DOHH2 (cell line): Measurements from ENCODE around the gene PAPOLG.

ENCODE experiments used
- H3F3A ChIP-seq: fragments of 200-600 bp; sonication (generic), shearing (Covaris generic); 2 replicates; pipeline ENCODE4 v1.6.0; 2016; ENCODE audit warnings: antibody characterized with exemption, mild to moderate bottlenecking; ENCODE audit not compliant: control insufficient read depth, insufficient read depth
- H3K27ac ChIP-seq: fragments of 200-600 bp; sonication (generic); 2 replicates; pipeline ENCODE4 v1.5.1; 2014; ENCODE audit warnings: low read depth, mild to moderate bottlenecking, low read length, moderate library complexity
- H3K27me3 ChIP-seq: fragments of 200-600 bp; sonication (generic); 2 replicates; pipeline ENCODE4 v1.6.1; 2014; ENCODE audit warnings: mild to moderate bottlenecking, low read length, mixed read lengths; ENCODE audit not compliant: control insufficient read depth
- H3K36me3 ChIP-seq: fragments of 200-600 bp; sonication (generic); 2 replicates; pipeline ENCODE4 v1.6.1; 2014; ENCODE audit warnings: mild to moderate bottlenecking, low read length, moderate library complexity, mixed read lengths; ENCODE audit not compliant: control insufficient read depth
- H3K4me1 ChIP-seq: fragments of 200-600 bp; sonication (generic); 2 replicates; pipeline ENCODE4 v1.6.1; 2014; ENCODE audit warnings: mild to moderate bottlenecking, low read length, mixed read lengths; ENCODE audit not compliant: control insufficient read depth
- H3K4me2 ChIP-seq: fragments of 200-600 bp; sonication (generic); 2 replicates; pipeline ENCODE4 v1.6.0; 2014; ENCODE audit warnings: mild to moderate bottlenecking, low read length, moderate library complexity
- H3K4me3 ChIP-seq: fragments of 200-600 bp; sonication (generic); 2 replicates; pipeline ENCODE4 v1.5.1; 2014; ENCODE audit warnings: mild to moderate bottlenecking, low read length, mixed read lengths
- H3K79me2 ChIP-seq: fragments of 200-600 bp; sonication (generic); 2 replicates; pipeline ENCODE4 v1.6.1; 2014; ENCODE audit warnings: mild to moderate bottlenecking, low read length, mixed read lengths; ENCODE audit not compliant: control insufficient read depth
- H3K9me2 ChIP-seq: fragments of 200-600 bp; sonication (generic); replicated peaks from 2 replicates; pipeline ENCODE4 v1.6.1; 2014; ENCODE audit warnings: mild to moderate bottlenecking, low read length, mixed read lengths; ENCODE audit not compliant: control insufficient read depth
- H3K9me3 ChIP-seq: fragments of 200-600 bp; sonication (generic); 2 replicates; pipeline ENCODE4 v1.6.1; 2014; ENCODE audit warnings: antibody characterized with exemption, low read length, mixed read lengths; ENCODE audit not compliant: control insufficient read depth, insufficient read depth
- H4K20me1 ChIP-seq: fragments of 200-600 bp; sonication (generic); 2 replicates; pipeline ENCODE4 v1.6.0; 2014; ENCODE audit warnings: low read depth, mild to moderate bottlenecking, antibody characterized with exemption, low read length, moderate library complexity; ENCODE audit not compliant: control insufficient read depth, insufficient read depth
- CTCF ChIP-seq: fragments of 200-600 bp; sonication (generic); IDR thresholded peaks from one replicate; pipeline ENCODE4 v1.5.1; 2014; ENCODE audit warnings: antibody characterized with exemption, mild to moderate bottlenecking, low read depth, low read length; ENCODE audit not compliant: poor library complexity, severe bottlenecking
- EZH2phosphoT487 ChIP-seq: fragments of 200-600 bp; sonication (generic); IDR thresholded peaks from 2 replicates; pipeline ENCODE4 v1.6.1; 2017; ENCODE audit warnings: borderline replicate concordance, mild to moderate bottlenecking, antibody characterized with exemption, low read length, moderate library complexity, mixed read lengths

Gene PAPOLG

GRCh38 chr2:60820416-60821132, 64.5 kb downstream of the PAPOLG start:
- TF ChIP-seq EZH2phosphoT487 = no peak
- no peak for TF ChIP-seq CTCF
- H3F3A ChIP-seq = no peaks in the 10 kb centered on the region
- H3K79me2 ChIP-seq = no peaks in the 10 kb centered on the region
- peaks cover 91% of the 10 kb centered on the region for H3K4me1 ChIP-seq
- H3K36me3 ChIP-seq = no peaks in the 10 kb centered on the region
- H3K9me2 ChIP-seq = no peaks in the 10 kb centered on the region
- no peaks in the 10 kb centered on the region for H3K9me3 ChIP-seq
- H3K27me3 ChIP-seq = no peaks in the 10 kb centered on the region
- no peaks in the 10 kb centered on the region for H4K20me1 ChIP-seq
- H3K27ac ChIP-seq = no peak overlapping the region
- H3K4me2 ChIP-seq = no peak overlapping the region
- H3K4me3 ChIP-seq = no peak overlapping the region

GRCh38 chr2:60821133-60821469, 65.0 kb downstream of the PAPOLG start:
- Histone ChIP-seq H3K4me2 (peak overlapping the region; percentile 32; the same call in 1 of the 2 replicates), H3K9me2 (no peaks in the 10 kb centered on the region), H3K4me1 (peaks cover 91% of the 10 kb centered on the region), H4K20me1 (no peaks in the 10 kb centered on the region), H3K9me3 (no peaks in the 10 kb centered on the region), H3K79me2 (no peaks in the 10 kb centered on the region), H3F3A (no peaks in the 10 kb centered on the region), H3K36me3 (no peaks in the 10 kb centered on the region), H3K27ac (0 out of 2 replicates have a peak overlapping the region, but pooled peaks have one; percentile 44), H3K4me3 (no peak overlapping the region), H3K27me3 (no peaks in the 10 kb centered on the region)
- TF ChIP-seq EZH2phosphoT487 = no peak
- TF ChIP-seq CTCF = peak; percentile 12

- Histone ChIP-seq H3K4me2 (peak overlapping the region; percentile 32), H3K27ac (peak overlapping the region; percentile 44), H3K79me2 (no peaks in the 10 kb centered on the region), H3K9me3 (no peaks in the 10 kb centered on the region), H3K4me1 (peaks cover 85% of the 10 kb centered on the region), H3F3A (no peaks in the 10 kb centered on the region), H3K36me3 (no peaks in the 10 kb centered on the region), H3K4me3 (peak overlapping the region; percentile 3; the same call in 1 of the 2 replicates), H3K9me2 (no peaks in the 10 kb centered on the region), H3K27me3 (no peaks in the 10 kb centered on the region), H4K20me1 (no peaks in the 10 kb centered on the region)
- TF ChIP-seq EZH2phosphoT487 (no peak), CTCF (no peak)
Measured at GRCh38 chr2:60821587-60822302, 65.7 kb downstream of the PAPOLG start.
